SJSA1 (cell line): ENCODE results near the gene ALDOC. TPM values are rescaled to one million over a fixed set of nuclear protein-coding genes. Genes with fewer than 3 reads are reported as not detected.
"Not testable (repeated sequence)": the region's sequence is repeated elsewhere in the genome, so short reads cannot be mapped to it uniquely, and the experiment has no call there.

Experiments used
- DNase-seq, 2 experiments: peaks; one replicate each; pipeline ENCODE4 v3.0.0-alpha.2; 2015 to 2020; ENCODE audit warnings: low spot score in 2 of 2, low read depth in 1 of 2
- H3K27ac ChIP-seq: fragments of 250-450 bp; sonication (Bioruptor Pico); 2 replicates; pipeline ENCODE4 v1.5.1; 2020; ENCODE audit warnings: mild to moderate bottlenecking, moderate library complexity
- H3K27me3 ChIP-seq: fragments of 250-450 bp; sonication (Bioruptor Pico); replicated peaks from 2 replicates; pipeline ENCODE4 v1.5.1; 2020; ENCODE audit warnings: mild to moderate bottlenecking, moderate library complexity
- H3K36me3 ChIP-seq: fragments of 250-450 bp; sonication (Bioruptor Pico); 2 replicates; pipeline ENCODE4 v1.5.1; 2020; ENCODE audit warnings: mild to moderate bottlenecking
- H3K4me1 ChIP-seq: fragments of 250-450 bp; sonication (Bioruptor Pico); replicated peaks from 2 replicates; pipeline ENCODE4 v1.6.1; 2021; ENCODE audit warnings: mild to moderate bottlenecking
- H3K4me3 ChIP-seq: fragments of 250-450 bp; sonication (Bioruptor Pico); 2 replicates; pipeline ENCODE4 v1.5.1; 2020; ENCODE audit warnings: mild to moderate bottlenecking
- H3K9me3 ChIP-seq: fragments of 250-450 bp; sonication (Bioruptor Pico); replicated peaks from 2 replicates; pipeline ENCODE4 v1.5.1; 2020; ENCODE audit warnings: mild to moderate bottlenecking
- total RNA-seq: library from RNA; depleted of rRNA; stranded (reverse); fragments of >200 nt; shearing (Covaris generic); gene quantifications from 2 replicates; pipeline ENCODE4 v1.2.3, GENCODE V29; 2014; rRNA removed

The ALDOC gene
- 6.1 and 9.4 TPM in 2 replicates for total RNA-seq

DNA sequence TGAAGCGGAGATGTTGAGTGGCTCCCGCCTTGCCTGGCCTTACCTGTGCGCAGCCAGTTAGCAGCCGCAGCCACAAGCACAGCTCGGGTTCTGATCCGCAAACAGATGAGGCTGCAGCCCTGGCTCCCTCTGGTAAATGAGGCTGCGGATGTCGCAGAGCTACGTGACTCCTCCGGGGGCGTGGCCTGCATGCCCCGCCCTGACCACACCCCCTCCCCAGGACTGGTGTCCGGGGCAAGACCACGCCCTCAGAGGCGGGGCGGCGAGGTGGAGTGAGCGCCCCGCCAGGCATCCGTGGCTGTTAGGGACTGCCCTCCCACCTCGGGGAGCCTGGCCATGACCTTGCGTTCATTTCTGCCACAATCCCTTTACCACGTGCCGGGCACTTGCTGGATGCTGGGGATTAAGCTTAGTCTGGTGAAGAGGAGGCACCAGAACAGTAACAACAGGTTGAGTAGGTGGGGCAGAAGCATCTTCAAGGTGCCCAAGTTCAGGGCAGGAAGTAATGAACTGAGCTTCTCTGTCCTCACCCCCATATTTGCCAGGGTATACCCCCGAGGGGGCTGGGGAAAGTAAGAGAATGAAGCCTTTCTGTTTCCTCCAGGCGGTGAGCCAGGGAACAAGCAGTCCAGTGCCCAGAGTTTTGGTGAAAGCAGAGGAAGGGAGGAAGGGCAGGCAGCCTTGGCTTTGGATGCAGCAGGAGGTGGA lies at the start of gene ALDOC:
Gene ALDOC (minus strand): TSS at position 138 of the 708 bp plus-strand sequence. CDS start 1,363 bp downstream, outside the sequence.
- H3K27ac ChIP-seq, result no peak within 1 kb of the TSS

DNA sequence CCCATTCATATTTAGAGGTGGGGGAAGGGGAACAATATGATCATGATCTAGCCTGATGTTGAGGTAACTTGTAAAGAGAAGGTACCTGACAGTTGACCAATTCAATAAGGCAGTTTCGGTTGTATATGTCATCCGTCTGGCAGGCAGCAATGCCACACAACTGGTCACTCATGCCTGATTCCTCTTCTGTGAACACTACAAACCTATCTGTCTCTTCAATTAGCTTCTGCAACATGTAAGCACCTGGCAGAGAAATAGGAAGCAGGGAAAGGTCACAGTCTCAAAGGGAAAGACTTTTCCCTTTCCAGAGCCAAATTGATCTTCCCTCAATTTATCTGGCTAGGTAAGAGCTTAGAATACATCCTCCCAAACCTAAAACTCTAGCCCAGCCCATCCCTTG lies 47.5 kb upstream of the ALDOC start:
- Histone ChIP-seq H3K4me3 (no peak overlapping the region), H3K27me3 (no peaks in the 10 kb centered on the region), H3K9me3 (no peaks in the 10 kb centered on the region), H3K36me3 (peaks cover 82% of the 10 kb centered on the region), H3K4me1 (no peaks in the 10 kb centered on the region), H3K27ac (no peak overlapping the region)
- no peak for DNase-seq

More for the DNA sequence above, at the start of gene ALDOC:
- Histone ChIP-seq H3K4me3 (no peak within 1 kb of the TSS), H3K27me3 (no peaks in the 10 kb centered on the region), H3K4me1 (peaks cover 14% of the 10 kb centered on the region), H3K36me3 (peaks cover 66% of the 10 kb centered on the region), H3K9me3 (no peaks in the 10 kb centered on the region)
- DNase-seq, result peak; percentile 62 to 87

DNA sequence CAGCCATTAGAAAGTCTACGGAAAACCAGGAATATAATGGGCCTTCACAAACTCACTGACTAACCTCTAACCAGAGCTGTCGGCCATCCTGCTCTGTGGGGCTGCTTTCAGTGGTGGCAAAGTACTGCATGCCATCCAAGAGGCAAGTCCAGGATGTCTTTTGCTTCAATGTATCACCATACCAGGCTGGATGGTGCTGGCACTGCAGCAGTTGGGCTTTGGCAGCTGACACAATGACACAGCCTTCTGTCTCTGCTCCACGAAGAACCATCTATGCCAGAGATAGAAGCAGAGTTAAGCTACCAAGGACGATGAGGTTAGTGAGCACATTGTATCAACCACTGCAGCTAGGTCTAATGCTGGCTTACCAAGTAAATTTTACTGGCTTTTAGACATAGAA lies 47.0 kb upstream of the ALDOC start:
- DNase-seq, result no peak

DNA sequence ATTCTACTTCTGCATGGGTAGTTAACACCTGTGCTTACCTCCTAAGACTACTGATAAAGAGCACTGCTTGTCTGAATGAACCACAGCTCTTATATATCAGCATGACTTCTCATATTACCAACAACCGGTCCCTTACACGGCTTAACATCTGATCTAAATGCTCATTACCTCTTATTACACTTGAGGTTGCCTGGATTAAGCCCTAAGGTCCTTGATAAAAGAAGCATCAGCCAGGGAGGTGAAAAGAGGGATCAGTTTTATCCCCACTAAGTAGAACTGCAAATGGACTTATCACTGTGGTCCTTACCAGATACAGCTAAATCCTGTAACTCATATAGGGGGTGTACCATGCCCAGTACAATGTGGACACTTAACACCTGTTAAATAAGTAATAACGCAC lies 45.5 kb upstream of the ALDOC start:
- Histone ChIP-seq H3K27ac (no peak overlapping the region), H3K4me1 (no peaks in the 10 kb centered on the region), H3K9me3 (no peaks in the 10 kb centered on the region), H3K27me3 (no peaks in the 10 kb centered on the region), H3K36me3 (peaks cover 89% of the 10 kb centered on the region), H3K4me3 (no peak overlapping the region)
- DNase-seq, result no peak

More for the DNA sequence above, 47.0 kb upstream of the ALDOC start:
- no peak overlapping the region for H3K4me3 ChIP-seq
- H3K36me3 ChIP-seq, result peaks cover 86% of the 10 kb centered on the region
- no peak overlapping the region for H3K27ac ChIP-seq
- no peaks in the 10 kb centered on the region for H3K27me3 ChIP-seq
- no peaks in the 10 kb centered on the region for H3K9me3 ChIP-seq
- H3K4me1 ChIP-seq, result no peaks in the 10 kb centered on the region

DNA sequence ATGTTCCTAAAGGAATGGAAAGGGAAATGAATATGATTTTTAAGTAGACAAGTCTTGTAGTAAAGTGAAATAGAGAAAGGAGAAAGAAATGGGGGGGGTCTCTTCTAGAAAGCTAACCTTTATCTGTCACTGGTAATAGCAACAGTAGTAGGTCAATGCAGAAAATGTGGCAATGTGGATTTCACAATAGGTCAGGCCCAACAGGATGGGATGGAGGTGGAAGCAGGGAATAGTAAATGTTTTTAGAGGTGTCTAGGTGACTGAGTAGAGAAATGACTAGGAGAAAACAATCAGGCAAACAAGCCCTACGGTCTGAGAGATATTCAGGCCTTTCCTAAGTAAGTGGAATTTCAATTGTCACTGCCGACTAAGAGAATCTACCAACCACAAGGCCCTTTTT lies 43.3 kb upstream of the ALDOC start:
- no peaks in the 10 kb centered on the region for H3K27me3 ChIP-seq
- no peaks in the 10 kb centered on the region for H3K9me3 ChIP-seq
- H3K27ac ChIP-seq, result no peak overlapping the region
- H3K4me1 ChIP-seq, result no peaks in the 10 kb centered on the region
- no peak for DNase-seq
- H3K36me3 ChIP-seq, result peaks cover 96% of the 10 kb centered on the region
- no peak overlapping the region for H3K4me3 ChIP-seq

DNA sequence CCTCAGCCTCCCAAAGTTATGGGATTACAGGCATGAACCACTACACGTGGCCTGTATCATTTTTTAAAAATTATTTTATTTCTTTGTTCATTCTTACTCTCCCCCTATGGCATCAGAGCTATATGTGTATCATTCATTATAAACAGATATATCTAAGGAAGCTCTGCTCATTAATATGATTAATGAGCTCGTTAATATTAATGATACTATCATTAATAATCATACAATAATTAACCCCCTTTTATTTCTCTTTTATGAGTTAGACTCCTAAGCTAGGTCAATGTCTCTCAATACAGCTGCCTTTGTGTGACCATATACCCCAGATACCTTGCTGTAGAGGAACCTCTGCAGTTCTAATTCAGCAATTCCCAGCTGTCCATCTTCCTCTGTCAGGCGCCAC lies 41.8 kb upstream of the ALDOC start:
- Histone ChIP-seq H3K4me1 (no peaks in the 10 kb centered on the region), H3K9me3 (no peaks in the 10 kb centered on the region), H3K27ac (no peak overlapping the region), H3K27me3 (no peaks in the 10 kb centered on the region), H3K4me3 (no peak overlapping the region), H3K36me3 (peaks cover 95% of the 10 kb centered on the region)
- DNase-seq, result no peak

DNA sequence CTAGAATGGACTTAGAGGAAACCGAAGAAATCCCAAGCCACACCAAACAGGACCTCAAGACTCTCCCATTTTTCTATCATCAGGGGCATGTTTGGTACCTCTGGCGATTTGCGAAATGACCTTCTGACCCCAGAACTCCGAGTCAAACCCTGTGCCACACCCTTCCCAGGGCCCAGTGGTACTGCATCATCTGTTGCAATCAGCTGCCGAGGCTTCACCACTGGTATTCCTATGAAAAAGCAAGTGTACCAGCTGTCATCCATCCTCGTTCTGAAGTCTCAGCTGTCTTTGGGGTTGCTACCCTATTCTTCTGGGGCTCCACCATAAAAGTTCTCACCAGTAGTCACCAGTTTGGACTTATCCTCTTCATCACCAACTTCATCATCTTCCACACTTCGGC lies 39.6 kb upstream of the ALDOC start:
- H3K27ac ChIP-seq, result no peak overlapping the region
- H3K36me3 ChIP-seq, result peaks cover 89% of the 10 kb centered on the region
- H3K9me3 ChIP-seq, result no peaks in the 10 kb centered on the region
- DNase-seq, result no peak
- H3K27me3 ChIP-seq, result no peaks in the 10 kb centered on the region
- no peak overlapping the region for H3K4me3 ChIP-seq
- no peaks in the 10 kb centered on the region for H3K4me1 ChIP-seq

DNA sequence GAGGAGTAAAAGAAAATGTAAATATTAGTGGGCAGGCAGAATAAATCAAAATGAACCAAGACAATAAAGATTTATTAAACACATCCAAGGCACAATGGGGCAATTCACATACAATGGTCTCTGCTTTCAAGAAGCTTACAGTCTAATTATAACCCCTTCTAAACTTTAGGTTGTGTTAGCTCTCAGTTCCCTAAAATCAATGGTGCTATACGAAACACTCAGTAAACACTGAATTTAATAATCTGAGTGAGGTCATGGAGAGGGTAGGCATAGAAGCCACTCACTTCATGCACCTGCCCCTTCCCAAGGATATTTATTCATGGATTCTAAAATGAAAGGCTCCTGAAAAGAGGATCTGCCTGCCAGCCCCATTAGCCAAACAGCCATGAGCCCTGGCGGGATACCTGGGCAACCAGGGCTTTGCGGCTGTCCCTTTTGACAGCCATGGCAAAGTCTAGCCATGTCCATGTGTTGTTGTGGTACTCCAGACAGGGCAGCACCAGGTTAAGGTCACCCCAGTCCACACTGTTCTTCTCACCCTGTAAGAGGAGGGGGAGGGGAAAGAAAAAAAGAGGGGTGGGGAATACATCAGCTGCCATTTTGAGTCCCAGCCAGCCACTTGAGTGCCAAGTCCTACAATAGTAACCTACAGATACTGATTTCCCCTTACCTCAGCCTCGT lies 38.7 kb upstream of the ALDOC start:
- no peak for DNase-seq
- Histone ChIP-seq H3K9me3 (no peaks in the 10 kb centered on the region), H3K27me3 (no peaks in the 10 kb centered on the region), H3K4me1 (no peaks in the 10 kb centered on the region), H3K36me3 (peaks cover 80% of the 10 kb centered on the region), H3K4me3 (no peak overlapping the region), H3K27ac (no peak overlapping the region)

DNA sequence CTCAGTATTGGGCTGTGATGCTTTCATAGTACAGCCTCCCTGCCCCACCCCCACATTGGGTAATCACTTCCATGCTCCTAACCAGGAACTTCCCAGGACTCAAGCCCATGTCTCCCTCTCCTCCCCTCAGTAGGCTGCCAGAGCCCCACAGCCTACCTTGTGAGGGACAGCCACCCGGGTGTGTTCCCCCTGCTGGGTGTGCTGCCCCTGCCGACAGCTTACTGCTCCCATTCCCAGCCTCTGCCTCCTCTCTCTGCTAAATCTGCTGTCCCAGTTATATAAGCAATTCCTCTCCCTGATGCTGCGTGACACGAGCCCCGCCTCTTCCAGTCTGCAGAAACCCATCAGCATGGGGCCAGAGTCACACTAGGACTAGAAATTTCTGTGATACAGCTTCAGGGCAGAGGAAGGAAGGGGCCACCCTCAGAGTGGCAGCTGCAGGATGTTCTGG lies 37.3 kb upstream of the ALDOC start, which contains the start of gene RSKR:
Gene RSKR (minus strand): TSS at position 255 of the 451 bp plus-strand sequence. CDS start 24 bp downstream, at position 231.
- DNase-seq, result no peak
- no peaks in the 10 kb centered on the region for H3K27me3 ChIP-seq
- peaks cover 66% of the 10 kb centered on the region for H3K36me3 ChIP-seq
- no peak within 1 kb of the TSS for H3K4me3 ChIP-seq
- no peaks in the 10 kb centered on the region for H3K4me1 ChIP-seq
- no peak within 1 kb of the TSS for H3K27ac ChIP-seq
- H3K9me3 ChIP-seq, result no peaks in the 10 kb centered on the region

DNA sequence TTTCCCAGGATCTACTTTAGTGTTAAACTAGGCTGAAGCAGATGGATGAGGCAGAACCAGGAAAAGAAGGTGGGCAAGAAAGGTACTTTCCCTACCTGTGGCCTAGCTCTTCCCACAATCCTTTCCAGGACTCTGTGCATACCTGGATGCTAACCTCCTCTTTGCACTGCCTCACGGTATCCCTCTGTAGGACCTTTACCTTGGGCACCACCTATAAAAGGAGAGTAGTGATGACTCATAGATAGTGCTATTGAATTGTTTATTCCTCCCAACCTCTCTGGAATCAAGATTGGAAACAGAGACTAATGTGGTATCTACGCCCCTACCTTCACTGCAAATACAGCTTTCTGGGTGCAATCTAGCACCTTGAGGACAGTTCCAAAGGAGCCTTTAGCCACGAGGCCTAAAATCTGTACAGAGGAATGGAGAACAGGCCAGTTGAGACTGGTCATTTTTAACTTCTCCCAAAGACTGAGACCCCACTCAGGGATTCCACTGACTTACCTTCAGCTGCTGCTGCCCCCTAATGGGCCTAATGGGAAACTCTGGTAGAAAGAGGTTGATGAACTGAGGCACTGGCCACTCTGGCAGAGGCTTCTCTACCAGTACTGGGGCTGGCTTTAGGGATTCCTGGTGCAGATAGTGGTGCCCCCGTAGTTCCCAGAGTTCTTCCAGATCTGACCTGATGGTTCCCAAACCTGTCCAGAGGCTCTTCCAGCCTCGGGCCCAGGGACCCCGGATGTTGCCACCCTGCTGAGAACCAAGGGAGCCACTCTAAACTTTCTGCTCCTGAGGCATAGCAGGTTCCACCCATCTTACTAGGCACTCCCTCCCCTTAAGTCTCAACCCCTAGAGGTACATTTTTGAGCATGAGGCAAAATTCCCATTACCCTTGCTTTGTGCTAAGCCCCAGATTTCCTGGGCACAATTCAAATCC lies 36.5 kb upstream of the ALDOC start:
- DNase-seq, result no peak
- Histone ChIP-seq H3K9me3 (no peaks in the 10 kb centered on the region), H3K27me3 (no peaks in the 10 kb centered on the region), H3K4me1 (no peaks in the 10 kb centered on the region), H3K36me3 (peaks cover 58% of the 10 kb centered on the region), H3K4me3 (no peak overlapping the region), H3K27ac (no peak overlapping the region)

DNA sequence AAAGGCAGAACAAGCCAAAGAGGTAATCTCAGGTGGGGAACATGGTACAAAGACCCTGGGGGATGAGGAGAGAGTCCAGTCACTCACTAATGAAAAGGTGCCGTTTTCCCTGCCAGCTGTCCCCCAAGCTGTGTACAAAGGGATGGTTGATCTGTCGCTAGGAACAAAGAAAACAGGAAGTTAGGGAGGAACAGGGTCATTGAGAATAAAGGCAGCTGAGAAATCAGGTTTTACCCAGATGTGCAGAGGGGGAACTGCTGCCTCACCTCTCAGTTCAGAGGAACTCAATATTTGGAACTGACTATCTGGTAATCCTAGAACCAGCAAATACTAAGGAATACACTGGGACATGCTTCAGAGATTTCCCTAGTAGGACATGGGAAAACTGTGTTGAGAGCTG lies 35.8 kb upstream of the ALDOC start:
- H3K27me3 ChIP-seq, result no peaks in the 10 kb centered on the region
- H3K27ac ChIP-seq, result no peak overlapping the region
- H3K36me3 ChIP-seq, result peaks cover 52% of the 10 kb centered on the region
- DNase-seq, result no peak
- no peak overlapping the region for H3K4me3 ChIP-seq
- H3K4me1 ChIP-seq, result no peaks in the 10 kb centered on the region
- no peaks in the 10 kb centered on the region for H3K9me3 ChIP-seq

DNA sequence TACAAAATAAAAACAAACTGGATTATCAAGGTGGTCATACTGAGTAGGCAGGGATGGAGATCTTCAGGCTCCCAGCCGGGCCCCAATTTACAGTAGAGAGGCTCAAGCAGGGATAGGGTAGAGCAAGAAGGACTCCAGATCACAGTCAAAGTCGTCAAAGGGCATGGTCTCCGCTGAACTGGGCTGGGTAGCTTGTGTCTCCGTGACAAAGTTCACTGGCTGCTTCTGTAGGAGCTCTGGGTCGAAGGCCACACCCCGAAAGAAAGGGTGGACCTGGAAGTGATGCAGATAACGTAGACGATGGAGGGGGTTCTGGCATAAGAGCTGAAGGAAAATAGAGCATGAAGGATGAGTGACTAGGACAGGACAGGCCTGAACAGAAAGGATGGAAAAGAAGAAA lies 33.7 kb upstream of the ALDOC start:
- DNase-seq, result no peak
- Histone ChIP-seq H3K27ac (no peak overlapping the region), H3K9me3 (no peaks in the 10 kb centered on the region), H3K4me3 (no peak overlapping the region), H3K4me1 (no peaks in the 10 kb centered on the region), H3K27me3 (no peaks in the 10 kb centered on the region), H3K36me3 (peaks cover 32% of the 10 kb centered on the region)

DNA sequence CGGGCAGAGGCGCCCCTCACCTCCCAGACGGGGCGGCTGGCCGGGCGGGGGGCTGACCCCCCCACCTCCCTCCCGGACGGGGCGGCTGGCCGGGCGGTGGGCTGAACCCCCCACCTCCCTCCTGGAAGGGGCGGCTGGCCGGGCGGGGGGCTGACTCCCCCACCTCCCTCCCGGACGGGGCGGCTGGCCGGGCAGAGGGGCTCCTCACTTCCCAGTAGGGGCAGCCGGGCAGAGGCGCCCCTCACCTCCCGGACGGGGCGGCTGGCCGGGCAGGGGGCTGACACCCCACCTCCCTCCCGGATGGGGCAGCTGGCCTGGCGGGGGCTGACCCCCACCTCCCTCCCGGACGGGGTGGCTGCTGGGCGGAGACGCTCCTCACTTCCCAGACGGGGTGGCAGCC lies 27.3 kb upstream of the ALDOC start:
- H3K27me3 ChIP-seq, DNase-seq, H3K4me1 ChIP-seq, H3K27ac ChIP-seq, H3K9me3 ChIP-seq, H3K36me3 ChIP-seq, H3K4me3 ChIP-seq: not testable (repeated sequence)
